Left hindlimb (tissue), 1 donor: ENCODE results near the gene CPB2.

ENCODE experiments used
- DNase-seq: peaks from one replicate; pipeline ENCODE4 v3.0.0-alpha.2; 2018

The CPB2 gene

DNA sequence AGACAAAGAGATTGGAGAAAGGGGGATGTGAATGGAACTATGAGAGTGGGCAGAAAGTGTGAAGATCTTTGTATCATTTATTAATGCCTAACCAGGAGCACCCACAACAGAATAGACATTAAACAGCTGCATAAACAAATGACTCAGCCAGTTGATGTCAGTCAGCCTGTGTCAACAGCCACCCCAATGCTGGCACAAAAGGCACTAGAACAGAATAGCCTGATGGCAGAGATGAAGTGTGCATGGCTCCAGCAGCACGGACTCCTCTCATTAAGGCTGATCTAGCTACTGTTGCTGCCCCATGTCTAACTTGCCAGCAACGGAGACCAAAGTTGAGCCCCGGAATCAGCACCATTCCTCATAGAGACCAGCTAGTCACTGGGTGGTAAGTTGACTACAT, 7.8 kb downstream of the CPB2 start:
- no peak for DNase-seq

DNA sequence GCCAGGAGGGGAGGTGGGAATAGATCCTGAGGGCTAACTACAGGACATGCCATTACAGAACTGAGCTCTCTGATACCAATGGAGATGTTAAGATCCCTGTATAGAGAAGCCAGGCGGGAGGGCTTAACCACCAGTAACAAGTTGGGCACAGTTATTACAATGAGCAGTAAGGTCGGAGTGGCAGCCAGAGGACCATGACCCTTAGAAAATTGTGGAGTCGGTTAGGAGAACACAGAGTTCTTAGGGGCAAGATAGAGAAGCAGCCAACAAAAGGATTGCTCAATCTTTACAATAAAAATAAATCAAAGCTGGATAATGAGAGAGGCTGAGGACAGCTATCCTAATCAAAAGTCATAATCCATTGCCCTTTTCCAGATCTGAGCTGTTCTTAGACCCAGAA, 10.4 kb downstream of the CPB2 start:
- DNase-seq: no peak

DNA sequence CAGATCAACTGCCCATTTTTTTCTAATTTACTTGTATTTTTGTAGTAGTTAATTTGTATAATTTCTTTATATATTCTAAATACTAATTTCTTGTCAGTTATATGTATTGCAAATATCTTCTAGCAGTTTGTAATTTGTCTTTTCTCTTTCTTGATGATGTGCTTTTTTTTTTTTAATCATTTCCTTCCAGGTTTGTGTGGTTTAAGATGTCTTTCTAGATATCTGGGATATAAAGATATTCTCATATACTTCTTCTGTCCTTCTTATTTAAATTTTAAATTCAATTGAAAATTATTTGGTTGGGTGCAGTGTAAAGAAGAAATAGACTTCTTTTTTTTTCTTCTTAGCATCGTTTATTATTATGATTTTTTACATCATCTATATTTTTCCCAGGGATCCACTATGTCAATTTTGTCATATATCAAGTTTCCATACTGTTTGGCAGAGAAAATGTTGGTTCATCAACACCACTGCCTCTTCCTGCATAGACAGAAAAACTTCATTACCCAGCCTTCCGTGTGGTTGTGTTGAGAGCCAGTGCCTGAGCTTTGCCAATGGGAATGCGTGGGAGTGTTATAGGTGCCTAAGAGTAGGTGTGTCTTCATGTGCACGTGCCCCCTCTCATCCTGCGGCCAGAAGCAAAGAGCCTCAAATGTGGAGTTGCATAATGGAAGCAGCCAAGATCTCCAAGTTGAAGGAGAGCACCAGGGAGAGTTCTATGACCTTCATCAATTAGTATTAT, 15.8 kb downstream of the CPB2 start:
- no peak for DNase-seq

DNA sequence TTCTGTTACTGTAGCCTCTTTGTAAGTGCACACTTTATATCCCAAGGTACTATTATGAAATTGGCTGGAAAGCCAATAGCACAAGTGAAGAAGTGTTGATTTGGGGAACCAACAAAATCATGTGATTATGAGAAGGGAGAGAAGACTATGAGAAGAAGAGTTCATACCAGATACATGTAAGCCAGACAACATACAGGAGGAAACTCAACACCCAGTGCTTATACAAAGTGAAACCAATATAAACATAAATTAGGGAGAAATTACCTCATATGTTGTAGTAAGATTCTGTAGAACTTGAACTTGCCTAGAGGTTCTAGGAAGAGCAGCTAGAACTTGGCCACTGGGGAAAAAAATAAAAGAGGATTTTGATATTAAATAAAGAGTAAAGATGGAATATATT, 17.4 kb downstream of the CPB2 start:
- DNase-seq: no peak

DNA sequence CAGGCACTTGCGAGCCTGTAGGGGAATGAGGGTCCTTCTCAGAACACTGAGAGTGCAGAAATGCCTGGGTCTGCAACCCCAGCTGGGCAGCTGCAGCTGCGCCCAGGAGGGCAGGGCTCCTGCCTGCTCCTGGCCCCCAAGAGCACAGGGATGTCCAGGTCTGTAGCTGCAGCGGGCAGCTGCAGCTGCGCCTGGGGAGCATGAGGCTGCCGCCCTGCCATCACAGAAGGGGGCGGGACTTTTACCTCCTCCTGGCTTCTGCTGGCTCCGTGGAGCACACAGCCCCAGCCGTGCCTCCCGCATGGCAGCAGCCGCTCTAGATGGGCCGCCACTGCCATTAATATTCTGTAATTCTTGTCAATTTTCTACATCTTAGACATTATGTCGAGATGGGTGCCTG, 17.8 kb downstream of the CPB2 start:
- no peak for DNase-seq

DNA sequence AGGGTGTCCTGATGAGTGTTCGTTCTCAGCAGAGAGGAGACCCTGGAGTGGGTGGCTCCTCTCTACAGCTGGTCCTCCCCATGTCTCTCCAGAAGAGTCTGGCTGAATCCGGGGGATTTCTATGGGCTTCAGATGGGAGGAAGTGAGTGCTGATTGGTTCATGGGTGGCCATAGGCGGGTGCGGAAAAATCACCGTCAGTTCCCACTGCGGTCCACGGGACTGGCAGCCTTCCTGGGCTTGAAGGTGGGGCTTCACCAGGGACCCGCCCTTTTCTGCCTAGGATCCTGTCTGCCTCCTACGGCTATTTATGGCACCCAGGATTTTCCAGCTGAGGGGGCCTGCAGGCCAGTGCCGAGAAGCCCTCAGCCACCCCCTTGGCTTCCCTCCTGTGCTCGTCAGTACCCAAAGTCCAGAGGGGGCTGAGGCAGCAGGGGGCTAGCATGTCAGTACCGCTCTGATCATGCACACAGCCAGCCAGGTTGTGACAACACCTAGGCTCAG, 18.4 kb downstream of the CPB2 start:
- no peak for DNase-seq

DNA sequence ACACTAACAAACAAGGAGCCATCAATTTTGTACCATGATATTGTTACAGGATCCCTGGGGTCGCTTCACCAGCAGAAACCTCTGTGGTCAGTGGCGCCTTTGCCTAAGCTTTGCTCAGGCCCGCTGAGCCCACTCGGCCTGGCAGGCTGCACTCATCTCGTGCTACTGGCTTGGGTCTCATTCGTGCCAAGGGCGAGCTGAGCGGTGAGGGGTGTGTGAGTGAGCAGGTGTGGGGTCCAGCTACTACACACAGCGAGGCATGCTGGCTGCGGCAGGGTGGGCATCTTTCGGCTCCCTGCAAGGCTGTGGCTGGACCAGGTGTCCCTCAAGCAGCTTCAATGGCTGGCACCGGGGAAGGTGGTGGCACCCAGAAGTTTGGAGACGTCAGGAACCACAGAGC, 19.1 kb downstream of the CPB2 start:
- no peak for DNase-seq

DNA sequence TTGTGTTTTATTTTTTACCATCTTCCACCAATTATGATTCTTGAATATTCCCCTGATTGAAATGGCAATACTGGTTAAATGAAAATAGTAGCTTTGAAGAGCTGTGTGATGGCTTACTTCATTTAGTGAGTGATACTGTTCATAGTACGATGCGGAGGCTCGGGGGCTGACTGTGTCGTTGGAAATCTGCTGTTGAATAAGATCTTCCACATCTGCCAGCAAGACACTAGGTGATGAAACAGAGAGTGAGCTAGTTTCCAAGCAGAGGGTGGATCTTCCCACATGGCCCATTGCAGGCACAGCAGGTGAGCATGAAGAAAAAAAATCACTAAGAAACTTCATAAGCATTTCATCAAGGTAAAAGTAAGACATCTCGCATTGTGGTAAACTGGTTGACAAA, 22.5 kb downstream of the CPB2 start:
- no peak for DNase-seq

DNA sequence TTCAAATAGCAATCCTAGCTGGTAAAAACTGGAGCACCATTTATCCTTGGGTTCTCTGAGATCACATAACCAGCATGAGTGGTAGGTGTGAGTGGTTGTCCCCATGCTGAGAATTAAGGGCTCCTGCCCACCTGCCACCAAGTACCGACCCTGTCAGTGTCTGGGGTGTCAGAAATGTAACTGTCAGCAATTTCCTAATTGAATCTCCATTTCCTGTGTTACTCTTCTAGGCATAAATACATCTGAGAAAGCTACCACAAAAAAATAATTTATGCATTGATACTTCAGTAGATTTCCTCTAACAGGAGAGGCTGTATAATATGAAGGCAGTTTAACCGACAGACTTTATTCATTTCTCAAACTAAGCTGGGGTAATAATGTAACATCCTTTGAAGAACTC, 25.1 kb downstream of the CPB2 start:
- no peak for DNase-seq

DNA sequence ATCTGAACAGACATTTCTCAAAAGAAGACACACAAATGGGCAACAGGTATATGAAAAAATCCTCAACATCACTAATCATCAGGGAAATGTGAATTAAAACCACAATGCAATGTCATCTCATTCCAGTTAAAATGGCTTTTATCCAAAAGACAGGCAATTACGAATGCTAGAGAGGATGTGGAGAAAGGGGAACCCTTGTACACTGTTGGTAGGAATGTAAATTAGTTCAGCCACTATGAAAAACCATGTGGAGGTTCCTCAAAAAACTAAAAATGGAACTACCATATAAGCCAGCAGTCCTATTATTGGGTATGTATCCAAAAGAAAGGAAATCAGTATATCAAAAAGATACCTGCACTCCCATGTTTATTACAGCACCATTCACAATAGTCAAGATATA, 27.6 kb downstream of the CPB2 start:
- DNase-seq: no peak

DNA sequence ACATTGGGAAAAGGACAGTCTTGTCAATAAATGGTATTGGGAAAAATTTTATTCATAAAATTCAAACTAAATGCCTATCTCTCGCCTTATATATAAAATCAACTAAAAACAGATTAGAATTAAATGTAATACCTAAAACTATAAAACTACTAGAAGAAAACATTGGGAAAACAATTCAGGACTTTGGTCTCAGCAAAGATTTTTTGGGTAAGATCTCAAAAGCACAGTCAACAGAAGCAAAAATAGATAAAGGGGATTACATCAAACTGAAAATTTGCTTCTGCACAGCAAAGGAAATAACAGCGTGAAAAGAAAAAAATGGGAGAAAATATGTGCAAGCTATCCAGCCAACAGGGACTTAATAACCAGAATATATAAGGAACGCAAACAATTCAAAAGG, 28.0 kb downstream of the CPB2 start:
- DNase-seq: no peak

DNA sequence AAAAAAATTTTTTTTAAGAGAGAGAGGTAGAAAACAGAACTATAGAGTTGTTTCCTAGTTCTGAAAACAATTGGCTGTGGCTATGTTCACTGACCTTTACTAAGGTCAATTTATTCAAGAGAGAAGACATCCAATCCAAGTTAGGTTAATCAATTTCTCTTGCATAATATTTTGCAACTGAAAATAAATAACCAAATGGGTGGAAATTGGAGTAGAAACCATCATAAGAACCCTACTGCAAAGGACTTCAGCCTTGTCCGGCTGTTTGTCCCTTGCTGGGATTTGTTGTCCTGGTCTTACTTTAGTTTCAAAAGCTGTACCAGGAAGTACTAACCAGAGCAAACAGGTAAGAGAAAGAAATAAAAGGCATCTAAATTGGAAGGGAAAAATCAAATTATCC, 29.0 kb downstream of the CPB2 start:
- no peak for DNase-seq

DNA sequence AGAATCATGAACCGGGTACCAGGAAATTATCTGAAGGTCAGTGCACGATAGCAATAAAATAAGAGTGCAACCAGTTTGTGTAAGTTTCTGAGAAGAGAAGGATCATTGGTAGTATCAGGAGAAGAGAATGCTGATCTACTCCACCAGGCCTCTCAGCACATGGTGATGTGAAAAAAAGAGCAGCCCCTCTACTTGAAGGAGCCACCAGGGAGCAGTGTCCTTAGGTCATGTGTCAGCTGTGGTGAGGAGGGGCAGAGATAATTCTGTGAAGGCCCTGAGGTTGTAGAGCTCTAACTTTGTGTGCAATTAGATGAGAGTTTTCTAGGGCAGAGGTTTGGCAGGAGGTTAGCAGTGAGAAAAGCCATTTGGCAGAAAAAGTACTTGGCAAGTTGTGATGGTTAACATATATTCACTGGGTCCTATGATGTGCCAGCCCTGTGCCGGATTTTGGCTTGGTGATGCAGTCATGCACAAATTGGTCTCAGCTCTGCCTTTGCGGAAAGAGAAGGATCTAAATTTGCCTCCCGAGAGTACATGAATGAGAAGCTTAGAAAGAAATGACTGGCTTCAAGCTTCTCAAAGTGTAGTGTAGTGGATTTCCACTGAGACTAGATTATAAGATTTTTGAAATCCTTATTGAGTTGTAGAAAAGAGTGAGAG, 33.1 kb downstream of the CPB2 start:
- no peak for DNase-seq

DNA sequence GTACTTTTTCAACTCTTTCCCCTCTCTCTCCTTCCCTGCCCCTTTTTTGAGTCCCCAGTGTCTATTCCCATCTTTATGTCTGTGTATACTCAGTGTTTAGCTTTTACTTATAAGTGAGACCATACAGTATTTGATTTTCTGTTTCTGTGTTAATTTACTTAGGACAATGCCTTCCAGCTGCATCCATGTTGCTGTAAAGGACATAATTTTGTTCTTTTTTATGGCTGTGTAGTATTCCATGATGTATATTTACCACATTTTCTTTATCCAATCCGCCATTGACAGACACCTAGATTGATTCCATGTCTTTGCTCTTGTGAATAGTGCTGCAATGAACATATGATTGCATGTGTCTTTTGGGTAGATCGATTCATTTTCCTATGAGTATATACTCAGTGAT, 41.5 kb downstream of the CPB2 start:
- no peak for DNase-seq

DNA sequence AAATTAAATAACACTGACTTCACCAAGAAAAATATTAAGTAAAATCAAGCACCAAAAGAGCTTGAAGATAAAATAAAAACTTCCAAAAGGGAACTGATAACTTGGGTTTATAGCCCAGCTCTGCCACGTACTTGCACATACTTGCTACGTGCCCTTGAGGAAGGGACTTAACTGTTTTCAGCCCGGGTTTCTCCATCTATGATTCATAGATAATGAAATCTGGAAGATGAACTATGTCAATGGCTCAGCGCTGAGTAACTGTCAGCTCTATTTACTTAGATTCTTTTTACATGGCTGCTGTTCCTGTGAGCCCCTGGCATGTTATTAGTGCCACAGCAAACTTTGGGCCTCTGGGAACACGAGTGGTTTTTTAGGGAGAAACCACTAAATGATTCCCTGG, 42.6 kb downstream of the CPB2 start:
- no peak for DNase-seq

DNA sequence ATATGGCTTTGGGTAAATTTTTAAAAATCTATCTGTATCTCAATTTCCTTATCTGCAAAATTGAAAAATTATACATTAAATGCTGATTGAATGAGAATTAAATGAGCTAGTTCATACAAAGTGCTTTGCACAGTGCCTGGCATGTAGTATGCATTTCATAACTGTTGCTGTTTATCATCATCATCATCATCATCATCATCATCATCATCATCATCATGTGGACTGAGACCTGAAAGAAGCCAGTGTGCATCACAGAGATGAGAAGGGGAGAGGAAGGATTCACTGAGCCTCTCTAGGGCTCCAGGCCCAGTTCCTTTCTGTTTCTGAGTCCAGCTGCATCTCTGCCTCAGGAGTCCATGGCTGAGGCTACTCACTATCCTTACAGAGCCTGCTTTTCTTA, 45.4 kb downstream of the CPB2 start:
- DNase-seq: no peak

DNA sequence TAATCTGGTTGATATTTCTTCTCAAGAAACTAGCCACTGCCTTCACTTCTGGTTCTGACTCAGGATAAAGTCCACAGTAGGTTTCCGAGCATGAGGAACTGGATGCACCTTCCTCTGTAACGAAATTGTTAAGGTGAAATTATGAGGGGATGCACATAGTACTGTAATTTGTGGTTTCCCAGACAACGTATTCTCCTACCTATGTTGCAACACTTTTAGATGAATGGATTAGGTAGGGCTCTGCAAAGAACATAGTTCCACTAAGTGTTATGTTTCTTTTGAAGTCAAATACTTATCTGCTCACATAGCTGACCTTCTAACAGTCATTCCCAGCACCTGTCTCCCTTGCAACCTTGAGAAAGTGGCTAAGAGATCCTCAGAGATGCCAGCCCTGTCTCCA, 46.6 kb downstream of the CPB2 start:
- DNase-seq: no peak

DNA sequence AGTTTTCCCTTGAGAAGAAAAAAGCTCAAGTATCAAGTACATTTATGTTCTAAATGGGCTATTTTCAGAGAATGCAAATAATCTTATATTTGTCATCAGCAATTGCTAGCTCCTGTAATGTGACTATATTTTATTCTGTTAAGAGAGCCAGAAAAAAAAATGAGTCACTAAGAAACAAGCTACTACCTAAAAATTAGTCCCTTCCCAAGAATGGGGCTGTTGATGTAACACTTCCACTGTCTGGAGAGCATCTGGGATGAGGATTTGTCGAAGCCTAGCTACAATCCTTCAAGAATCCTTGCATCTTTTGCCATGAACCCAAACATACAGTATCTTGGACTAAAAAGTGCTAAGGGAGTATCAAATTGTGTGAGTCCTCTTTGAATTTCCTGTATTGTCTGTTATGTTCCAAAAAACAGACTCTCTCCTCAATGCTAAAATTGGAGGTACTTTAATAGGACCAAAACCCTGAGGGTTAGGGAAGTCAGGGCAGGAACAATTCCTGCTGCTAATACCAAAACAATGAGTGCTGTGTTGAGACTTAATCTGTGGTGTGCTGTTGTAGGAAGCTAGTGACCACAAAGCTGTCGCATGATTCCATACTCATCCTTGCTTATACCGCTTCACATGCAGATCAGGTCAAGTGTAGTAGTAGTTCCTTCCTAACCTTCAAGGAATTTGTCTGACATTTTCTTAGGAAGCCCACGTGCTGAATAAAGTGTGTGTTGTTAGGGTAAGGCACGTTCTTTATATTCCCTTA, 47.4 kb downstream of the CPB2 start:
- DNase-seq: no peak

DNA sequence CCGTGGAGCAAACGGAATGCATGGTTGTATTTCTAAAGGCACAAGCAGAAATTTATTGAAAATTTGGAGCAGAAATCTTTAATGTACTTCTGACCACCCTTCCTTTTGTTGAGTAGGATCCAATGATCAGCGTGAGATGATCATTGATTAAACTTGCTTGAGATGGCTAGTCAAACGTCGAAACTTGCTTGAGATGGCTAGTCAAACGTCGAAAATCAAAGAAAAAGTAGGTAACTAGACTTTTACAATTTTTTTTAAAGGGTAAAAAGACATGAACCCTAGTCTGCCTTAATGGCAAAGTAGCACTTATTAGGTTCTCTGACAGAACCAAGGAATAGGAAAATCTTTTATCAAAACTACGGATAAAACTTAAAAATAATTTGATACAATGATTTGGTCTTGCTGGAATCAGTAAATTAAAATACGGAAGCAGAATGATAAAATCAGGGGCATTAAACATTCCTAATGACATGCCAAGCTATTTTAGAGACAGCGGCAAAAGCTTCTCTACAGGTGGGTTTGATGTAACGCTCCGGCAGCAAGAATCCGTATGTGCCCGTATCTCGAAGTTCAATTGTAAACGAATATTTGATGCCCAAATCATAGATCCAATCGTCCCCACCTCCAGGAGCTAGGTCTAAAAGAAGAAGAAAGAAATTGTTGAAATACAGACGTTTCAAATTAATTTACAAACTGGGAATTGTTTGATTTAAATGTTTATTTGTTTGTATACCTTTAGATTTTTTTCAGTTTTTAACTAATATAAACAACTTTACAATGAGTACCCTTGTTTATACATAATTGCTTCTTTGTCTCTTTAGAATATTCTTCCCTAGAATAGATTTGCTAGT, 51.4 kb downstream of the CPB2 start:
- no peak for DNase-seq

DNA sequence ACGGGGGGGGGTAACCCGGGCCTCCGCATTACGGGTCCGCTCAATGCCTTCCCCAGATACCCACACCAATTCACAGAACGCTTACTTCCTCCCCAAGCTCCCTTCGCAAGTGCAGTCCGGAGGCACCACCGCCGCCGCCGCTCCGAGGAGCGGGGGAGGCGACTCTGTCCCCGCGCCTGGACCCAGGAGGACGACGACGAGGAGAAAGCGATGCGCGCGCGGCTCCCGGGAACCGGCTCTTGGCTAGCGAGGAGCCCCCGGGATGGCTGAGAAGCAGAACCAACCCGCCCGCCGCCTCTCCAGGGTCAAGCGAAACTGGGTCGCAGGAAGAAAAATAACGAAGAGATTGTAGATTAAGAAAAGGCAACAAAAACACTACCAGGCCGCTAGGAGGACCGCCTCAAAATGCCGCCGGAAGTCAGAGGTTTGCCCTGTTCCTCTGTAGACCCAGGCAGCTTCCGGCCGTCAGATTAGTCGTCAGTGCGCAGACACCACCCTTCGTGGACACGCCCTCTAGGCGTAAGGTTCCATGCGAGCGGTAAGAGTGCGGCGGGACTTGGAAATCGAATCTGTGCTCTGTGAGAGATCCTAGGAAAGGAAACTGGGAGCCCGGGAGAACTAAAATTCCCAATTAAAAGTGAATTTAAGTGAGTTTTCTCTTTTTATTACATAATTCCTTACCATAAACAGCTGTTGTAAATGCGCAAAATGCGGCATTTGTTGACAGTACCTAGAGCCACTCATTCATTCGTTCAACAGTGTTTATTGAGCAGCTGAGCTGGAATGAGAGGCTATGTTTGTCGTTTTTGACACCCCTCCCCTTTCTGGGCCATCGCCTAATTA, 52.3 kb downstream of the CPB2 start, which contains the start of gene ZC3H13:
TSS of gene ZC3H13 (minus strand) at position 428 of the 843 bp plus-strand sequence. CDS start 7,239 bp downstream, outside the sequence.
- DNase-seq: peak; percentile 94

DNA sequence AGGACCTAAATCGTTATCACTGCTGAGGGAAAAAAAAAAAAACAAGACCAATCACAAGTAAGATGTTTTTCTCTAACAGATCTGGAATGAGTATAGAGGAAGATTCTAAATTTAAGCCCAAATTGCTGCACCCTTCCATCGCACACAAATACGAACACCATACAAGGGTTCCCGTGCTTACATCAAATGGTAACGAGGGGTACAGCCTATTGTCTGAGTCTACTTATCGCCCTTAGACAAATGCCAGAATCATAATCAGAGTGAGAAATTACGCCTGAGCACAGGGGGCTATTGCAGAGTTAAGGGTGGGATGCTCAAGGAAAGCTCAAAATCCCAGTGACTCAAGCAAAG, 52.9 kb downstream of the CPB2 start:
- DNase-seq: no peak

DNA sequence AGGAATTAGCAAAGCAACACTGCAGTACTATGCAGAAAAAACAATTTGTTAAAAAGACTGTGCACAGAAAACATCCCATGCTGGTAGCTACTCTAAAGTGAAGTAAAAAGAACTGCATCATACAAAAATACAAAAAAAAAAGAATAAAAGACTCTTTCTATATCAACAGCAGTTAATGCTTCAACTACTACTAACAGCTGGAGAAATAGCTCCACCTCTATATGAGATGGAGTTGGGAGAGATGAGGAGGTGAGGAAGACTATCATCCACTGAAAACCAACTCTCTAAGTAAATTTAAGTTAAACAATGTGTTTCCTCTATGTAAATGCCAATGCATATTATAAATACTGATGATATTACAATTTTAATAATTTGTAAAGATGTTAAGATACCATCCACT, 54.1 kb downstream of the CPB2 start:
- DNase-seq: no peak
